NB4 (cell line): ENCODE measurements around the gene ERAP2.

Experiments used
- DNase-seq: peaks from one replicate; pipeline ENCODE4 v3.0.0; 2010; ENCODE audit warnings: low read depth
- H3K4me3 ChIP-seq: one replicate; pipeline ENCODE4 v1.5.1; 2011; ENCODE audit warnings: mild to moderate bottlenecking, low read depth, low read length, moderate library complexity
- CTCF ChIP-seq: IDR thresholded peaks from one replicate; pipeline ENCODE4 v1.5.1; 2012; ENCODE audit warnings: low read depth, low read length
- MAX ChIP-seq: IDR thresholded peaks from 2 replicates; pipeline ENCODE4 v1.6.1; 2011; ENCODE audit warnings: low read depth, low read length
- MYC ChIP-seq: IDR thresholded peaks from 2 replicates; pipeline ENCODE4 v1.6.1; 2011; ENCODE audit warnings: low read depth, low read length
- POLR2A ChIP-seq: IDR thresholded peaks from 2 replicates; pipeline ENCODE4 v1.6.1; 2011; ENCODE audit warnings: mild to moderate bottlenecking; ENCODE audit not compliant: insufficient read length; ENCODE audit errors: extremely low read depth

Gene ERAP2

GRCh38 chr5:96881511-96882115 lies 5.3 kb downstream of the ERAP2 start:
- no peak for TF ChIP-seq MAX
- TF ChIP-seq POLR2A: no peak
- no peak for TF ChIP-seq CTCF
- no peak for TF ChIP-seq MYC
- H3K4me3 ChIP-seq: no peak overlapping the region
- peak; percentile 25 for DNase-seq

GRCh38 chr5:96883871-96884270 lies 7.6 kb downstream of the ERAP2 start:
- TF ChIP-seq CTCF (no peak), MAX (no peak), POLR2A (no peak), MYC (no peak)
- no peak for DNase-seq
- H3K4me3 ChIP-seq: no peak overlapping the region

GRCh38 chr5:96884995-96885394 lies 8.7 kb downstream of the ERAP2 start:
- DNase-seq: no peak
- no peak for TF ChIP-seq MYC
- TF ChIP-seq MAX: no peak
- TF ChIP-seq CTCF: no peak
- no peak for TF ChIP-seq POLR2A

GRCh38 chr5:96885518-96886338 lies 9.4 kb downstream of the ERAP2 start:
- H3K4me3 ChIP-seq: no peak overlapping the region
- peak; percentile 73 for DNase-seq
- TF ChIP-seq MAX: no peak
- no peak for TF ChIP-seq CTCF
- TF ChIP-seq MYC: no peak

More at GRCh38 chr5:96884995-96885394, 8.7 kb downstream of the ERAP2 start:
- no peak overlapping the region for H3K4me3 ChIP-seq

- TF ChIP-seq MYC (no peak), MAX (no peak), CTCF (no peak), POLR2A (no peak)
These were observed 17.0 kb downstream of the ERAP2 start for GRCh38 chr5:96893342-96893741.

More at GRCh38 chr5:96893342-96893741, 17.0 kb downstream of the ERAP2 start:
- DNase-seq: peak; percentile 20
- H3K4me3 ChIP-seq: no peak overlapping the region
